ENCODE data around the gene CEP112.
"Not testable (repeated sequence)": the region's sequence is repeated elsewhere in the genome, so short reads cannot be mapped to it uniquely, and the experiment has no call there.

Gene CEP112

DNA sequence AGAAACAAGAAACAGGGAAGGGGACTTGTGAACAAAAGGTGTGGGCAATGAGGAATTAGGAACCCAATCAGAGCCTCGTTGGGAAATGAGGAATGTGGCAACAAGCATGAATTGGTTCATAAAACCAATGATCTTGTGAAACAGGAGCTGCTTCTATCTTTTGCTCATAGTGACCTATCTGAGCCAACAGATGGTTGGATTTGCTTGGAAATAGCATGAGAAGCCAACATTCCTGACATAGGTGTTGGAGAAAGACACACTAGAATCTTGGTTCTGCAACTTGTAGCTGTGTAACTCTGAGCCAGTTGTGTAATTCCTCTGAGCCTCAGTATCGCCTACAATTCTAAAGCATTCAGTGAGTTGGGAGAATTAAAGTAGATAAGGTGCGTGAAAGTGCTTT lies 378.6 kb downstream of the CEP112 start:
- no peak for DNase-seq

DNA sequence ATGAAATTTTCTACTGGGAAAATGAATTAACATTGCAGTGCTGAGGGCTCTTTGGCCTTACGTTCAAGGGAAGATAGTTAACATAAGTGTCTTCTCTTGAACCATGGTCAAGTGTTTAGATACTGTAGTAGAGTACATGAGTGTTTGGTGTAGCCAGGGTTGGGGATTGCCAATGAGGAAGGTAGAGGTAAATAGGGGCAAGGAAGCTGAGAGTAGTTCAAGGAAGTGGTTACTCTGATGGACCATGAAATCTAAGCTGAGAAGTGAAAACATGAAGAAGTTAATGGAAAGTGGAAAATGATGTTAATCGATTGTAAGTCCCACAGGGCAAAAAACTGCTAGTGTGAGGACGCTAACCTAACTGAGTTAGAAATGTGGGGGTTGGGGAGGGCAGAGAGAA lies 380.9 kb downstream of the CEP112 start:
- DNase-seq, result no peak

DNA sequence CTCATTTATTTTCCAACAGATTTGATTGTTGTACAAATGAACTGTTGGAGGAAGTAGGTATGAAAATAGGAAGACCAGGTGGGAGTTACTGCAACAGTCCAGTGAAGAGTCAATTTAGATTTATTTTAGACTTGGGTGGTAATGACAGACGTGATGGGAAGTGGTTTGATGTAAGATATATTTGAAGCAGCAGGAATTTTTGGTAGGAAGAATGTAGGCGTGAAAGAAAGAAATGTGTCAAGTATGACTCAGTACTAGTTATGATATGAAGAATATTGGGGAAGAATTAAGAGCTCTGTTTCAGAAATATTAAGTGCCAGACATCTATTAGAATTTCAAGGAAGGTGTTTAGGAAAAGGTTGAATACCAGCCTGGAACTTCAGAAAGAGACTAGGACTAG lies 382.6 kb downstream of the CEP112 start:
- no peak for DNase-seq

DNA sequence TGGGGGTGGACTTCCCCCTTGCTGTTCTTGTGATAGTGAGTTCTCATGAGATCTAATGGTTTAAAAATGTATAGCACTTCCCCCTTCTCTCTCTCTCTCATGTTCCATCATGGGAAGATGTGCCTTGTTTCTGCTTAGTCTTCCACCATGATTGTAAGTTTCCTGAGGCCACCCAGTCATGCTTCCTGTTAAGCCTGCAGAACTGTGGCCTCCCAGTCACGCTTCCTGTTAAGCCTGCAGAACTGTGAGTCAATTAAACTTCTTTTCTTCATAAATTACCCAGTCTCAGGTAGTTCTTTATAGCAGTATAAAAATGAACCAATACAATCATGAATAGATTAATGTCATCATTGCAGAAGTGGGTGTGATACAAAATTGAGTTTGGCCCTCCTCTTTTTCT lies 383.4 kb downstream of the CEP112 start:
- DNase-seq, result not testable (repeated sequence)

DNA sequence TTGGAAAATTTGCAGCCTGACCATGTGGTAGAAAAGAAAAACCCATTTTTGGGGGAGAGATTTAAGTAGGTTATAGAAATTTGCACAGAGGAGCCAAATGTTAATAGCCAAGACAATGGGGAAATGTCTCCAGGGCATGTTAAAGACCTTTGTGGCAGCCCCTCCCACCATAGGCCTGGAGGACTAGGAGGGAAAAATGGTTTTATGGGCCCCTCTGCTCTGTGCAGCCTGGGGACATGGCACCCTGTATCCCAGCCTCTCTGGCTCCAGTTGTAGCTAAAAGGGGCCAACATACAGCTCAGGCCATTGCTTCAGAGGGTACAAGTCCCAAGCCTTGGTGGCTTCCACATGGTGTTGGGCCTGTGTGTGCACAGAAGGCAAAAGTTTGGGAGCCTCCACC lies 384.6 kb downstream of the CEP112 start:
- DNase-seq, result no peak

DNA sequence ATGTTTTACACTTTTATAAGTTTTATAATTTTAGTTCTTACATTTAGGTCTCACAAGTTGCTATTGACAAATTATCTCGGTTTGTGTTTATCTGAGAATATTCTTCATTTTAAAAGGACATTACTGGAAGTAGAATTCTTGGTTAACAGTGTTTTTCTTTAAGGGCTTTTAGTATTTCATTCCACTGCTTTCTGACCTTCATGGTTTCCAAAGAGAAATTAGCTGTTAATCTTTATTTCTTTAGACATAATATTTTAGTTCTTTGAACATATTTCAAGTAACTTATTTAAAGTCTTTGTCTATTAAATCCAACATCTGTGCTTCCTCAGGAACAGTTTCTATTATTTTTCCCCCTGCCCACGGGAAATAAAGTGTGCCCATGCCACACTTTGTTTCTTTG lies 390.4 kb downstream of the CEP112 start:
- no peak for DNase-seq

DNA sequence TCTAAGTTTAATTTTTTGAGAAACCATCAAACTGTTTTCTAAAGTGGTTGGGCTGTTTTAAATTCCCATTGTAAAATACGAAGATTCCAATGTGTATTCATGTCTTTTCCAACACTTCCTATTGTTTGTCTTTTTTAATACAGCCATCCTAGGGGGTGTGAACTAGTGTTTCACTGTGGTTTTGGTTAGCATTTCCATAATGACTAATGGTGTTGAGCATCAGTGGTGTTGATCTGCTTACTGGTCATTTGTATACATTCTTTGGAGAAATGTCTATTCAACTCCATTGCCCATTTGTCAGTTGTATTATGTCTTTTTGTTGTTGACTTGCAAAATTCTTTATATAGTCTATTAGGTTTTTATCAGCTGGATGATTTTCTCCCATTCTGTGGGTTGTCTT lies 391.3 kb downstream of the CEP112 start:
- no peak for DNase-seq

DNA sequence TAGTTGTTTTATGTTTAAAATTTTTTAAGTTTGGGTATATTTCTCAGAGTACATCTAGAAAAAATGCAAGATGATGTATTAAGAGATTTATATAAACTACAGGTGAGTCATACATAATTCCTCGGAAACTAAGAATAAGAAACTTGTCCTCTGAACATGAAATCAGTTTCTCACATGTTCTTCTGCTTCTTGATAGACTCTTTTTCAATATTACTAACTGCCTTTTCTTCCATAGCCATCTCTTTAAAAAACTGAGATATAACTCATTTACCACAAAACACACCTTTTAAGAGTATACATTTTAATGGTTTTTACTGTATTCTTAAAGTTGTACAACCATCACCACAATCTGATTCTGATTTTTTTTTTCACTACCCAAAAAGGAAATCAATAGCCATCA lies 392.1 kb downstream of the CEP112 start:
- no peak for DNase-seq

DNA sequence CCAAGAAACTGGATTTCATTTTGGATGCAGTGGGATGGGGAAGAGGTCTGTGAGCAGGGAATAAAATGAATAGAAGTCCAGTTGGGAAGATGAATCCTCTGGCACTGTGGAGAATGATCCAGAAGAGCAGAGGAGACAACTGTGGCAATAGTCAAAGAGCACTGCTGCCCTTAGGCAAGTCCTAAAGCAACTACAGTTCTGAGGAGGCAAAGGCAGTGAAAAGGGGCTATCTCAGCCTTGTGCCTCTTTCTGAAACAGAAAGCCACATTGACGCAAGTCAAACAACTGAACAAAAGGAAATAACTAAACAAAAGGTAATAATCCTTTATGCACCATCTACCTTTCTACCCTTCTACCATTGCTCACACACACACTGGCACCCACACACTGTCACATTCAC lies 392.5 kb downstream of the CEP112 start:
- DNase-seq, result no peak

DNA sequence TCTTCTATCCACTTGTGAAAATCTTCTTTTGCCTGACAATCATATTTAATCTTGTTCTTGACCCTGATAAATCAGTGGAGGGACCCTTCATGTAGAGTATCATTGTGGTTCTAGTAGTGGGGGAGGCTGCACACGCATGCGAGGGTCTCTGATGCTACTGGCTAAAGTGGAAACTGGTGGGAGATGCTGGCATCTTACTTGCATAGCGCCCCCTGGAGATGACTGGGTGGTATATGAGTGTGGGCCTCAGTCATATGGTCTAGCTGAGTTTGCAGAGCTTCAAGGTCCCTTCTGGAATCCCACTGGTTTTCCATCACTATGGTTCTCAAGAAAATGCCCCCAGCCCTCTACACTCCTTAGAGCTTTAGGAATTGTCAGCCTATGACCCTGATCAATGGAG lies 394.1 kb downstream of the CEP112 start:
- DNase-seq, result peak in 1 of 2 experiments; percentile 15

DNA sequence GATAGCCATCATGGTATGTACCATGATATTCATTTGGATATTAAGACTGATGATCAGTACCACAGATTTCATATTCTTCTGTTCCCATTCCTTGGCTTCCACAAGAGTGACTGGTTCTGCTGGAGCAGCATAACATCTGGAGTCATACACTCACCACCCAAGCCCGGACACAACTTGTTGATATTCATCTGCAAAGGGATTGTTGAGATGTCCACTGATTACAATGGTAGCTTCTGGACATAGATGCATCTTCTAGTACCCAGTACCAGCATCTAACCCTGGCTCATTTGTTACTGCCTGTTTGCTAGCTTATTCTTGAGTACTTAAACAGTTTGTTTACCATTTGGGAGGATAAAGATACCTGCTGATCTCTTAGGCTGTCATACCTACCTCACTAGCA lies 394.8 kb downstream of the CEP112 start:
- no peak for DNase-seq

DNA sequence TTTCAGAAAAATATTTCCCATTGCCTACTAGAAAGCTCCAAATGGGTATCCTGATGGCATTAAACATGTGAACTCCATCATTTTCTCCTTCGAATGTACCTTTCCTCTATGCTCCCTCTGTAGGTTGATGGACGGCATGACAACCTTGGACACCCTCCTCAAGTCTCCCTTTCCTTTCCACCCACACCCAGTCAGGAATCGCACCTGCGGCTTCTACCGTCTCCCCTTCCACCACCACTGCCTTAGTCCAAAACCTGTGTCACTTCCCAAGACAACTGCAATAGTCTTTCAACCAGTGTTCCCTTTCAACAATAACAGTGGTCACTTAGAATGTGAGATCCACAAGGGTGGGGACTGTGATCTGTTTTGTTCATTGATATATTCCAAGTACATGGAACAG lies 397.4 kb downstream of the CEP112 start:
- DNase-seq, result no peak

DNA sequence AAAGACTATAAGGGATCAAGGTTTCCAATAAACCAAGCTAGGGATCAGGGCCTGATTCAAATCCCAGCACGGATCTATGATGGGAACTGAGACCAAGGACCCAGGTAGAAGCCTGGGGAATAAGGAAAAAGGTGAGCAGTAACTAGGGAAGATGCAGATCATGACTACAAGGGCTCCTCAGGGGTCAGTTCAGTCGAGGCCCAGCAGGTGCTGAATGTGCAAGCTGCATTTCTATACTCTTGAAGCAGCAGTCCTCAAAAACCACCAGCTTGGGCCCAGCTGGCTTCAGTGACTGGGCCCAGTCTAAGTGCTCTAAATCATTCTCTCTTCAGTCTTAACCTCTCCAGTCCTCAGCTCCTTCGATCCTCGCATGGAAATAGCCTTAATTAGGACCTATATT lies 401.7 kb downstream of the CEP112 start:
- DNase-seq, result no peak

DNA sequence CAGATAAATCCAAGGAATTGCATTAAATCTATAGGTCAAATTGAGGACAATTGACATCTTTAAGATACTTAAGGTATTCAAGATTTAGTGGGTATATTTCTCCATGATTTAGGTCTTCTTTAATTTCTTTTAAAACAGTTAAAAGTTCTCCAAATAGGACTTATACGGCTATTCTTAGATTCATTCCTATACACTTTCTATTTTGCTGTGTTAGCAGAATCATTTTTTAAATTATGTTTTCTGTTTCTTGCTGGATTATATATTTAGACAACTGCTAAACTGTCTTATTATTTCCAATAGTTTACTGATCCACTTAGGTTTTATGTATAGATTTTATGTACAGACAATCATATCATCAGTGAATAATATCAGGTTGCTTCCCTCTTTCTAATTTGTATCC lies 404.4 kb downstream of the CEP112 start:
- DNase-seq, result no peak

DNA sequence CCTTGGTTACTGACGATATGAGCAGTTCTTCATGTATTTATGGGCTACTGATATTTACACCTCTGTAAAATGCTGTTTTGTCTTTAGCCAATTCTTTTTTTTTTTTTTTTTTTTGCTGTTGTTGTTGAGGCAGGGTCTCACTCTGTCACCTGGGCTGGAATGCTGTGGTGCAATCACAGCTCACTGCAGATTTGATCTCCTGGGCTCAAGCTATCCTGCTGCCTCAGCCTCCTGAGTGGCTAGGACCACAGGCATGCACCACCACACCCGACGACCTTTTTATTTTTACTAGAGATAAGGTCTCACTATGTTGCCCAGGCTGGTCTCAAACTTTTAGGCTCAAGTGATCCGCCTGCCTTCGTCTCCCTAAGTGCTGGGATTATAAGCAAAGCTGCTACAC lies 405.5 kb downstream of the CEP112 start:
- DNase-seq, result no peak

DNA sequence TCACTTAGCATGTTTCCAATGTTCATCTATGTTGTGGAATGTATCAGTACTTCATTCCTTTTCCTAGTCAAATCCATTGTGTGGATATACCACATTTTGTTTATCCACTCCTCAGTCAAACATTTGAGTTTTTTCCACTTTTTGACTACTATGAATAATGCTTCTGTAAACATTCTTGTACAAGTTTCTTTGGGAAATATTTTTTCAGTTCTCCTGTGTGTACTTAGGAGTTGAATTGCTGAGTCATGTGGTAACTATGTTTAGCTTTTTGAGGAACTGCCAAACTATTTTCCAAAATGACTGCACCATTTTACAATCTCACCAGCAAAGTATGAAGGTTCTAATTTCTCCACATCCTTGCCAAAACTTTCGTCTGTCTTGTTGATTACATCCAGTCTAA lies 406.8 kb downstream of the CEP112 start:
- no peak for DNase-seq

DNA sequence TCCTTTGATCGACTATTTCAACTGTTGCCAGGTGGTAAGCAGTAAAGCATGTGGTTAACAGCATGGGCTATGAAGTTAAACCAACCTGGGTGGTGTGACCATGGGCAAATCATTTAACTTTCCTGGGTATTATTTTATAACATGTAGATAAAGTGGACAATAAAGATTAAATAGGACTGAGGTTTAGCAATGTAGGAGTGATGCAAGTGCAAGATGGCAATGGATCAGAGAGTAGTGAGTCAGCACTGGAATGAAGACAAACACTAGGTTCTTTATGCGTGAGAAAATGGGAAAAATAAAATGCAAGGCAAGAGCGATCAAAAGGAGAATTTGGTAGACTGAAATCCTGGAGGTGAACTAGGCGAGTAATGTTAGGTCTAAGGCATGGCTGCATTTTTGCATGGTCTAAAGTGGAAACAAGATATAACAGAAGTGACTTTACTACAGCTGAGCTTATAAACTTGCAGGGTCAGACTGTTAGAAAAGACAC lies 408.0 kb downstream of the CEP112 start:
- DNase-seq, result no peak

DNA sequence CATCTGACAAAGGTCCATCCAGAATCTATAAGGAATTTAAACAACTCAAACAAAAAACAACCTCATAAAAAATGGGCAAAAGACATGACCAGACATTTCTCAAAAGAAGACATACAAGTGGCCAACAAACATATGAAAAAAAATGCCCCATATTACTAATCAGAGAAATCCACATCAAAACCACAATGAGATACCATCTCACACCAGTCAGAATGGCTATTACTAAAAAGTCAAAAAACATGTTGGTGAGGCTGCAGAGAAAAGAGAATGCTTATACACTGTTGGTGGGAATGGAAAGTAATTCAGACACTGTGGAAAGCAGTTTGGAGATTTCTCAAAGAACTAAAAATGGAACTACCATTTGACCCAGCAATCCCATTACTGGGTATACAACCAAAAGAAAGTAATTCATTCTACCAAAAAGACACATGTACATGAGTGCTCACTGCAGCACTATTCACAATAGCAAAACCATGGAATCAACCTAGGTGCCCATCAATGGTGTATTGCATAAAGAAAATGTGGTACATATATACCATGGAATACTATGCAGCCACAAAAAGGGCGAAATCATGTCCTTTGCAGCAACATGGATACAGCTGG lies 409.7 kb downstream of the CEP112 start:
- DNase-seq, result not testable (repeated sequence)

DNA sequence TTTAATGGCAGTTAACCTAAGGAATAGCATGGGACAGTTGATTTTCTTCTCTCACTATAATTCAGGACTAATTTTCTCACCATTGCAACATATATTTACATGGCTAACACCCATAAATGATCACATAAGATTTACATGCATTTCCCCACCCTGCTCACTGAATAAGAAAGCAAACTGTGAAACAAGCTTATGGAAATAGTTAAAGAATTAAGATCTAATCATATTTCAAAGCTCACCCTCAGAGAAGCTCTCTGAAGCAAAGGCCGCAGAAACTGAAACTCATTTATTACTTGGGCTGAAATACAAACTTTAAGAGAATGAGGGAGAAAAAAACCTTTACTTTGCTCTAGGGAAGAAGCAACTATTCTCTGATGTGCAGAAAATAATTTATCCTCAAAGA lies 411.8 kb downstream of the CEP112 start:
- DNase-seq, result no peak

DNA sequence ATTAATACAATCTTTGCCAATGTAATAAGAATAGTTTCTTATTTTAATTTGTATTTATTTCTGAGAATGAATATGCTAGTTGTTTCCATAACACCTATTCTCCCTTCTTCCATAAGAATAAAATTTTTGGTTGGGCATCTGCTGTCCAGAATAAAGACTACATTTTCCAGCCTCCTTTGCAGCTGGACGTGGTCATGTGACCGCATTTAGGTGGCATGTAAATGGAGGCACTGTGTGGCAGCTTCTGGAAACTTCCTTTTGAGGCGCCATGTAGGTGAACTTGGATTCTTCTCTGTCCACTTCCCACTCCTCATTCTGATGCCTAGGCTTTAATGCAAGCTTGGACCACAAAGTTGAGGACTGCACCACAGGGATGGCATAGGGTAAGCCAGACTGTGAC lies 415.0 kb downstream of the CEP112 start:
- DNase-seq, result no peak

DNA sequence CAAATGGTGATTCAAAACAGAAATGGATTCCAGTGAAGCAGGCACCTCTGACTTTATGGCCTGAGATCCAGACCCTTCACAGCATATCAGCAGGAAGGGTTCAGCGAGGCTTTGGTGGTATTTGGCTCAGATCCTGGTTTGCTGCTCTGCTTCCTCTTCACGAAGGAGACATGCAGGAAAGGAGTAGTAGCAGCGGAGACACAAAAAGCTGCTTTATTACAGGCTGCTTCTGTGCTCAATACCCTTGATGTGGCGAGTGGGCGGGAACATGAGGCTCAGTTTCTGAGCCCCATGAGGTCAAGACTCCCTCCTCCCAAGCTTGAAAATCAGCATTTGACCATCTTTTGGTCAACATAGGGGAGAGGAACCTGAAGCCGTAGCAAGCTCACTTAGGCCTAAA lies 417.1 kb downstream of the CEP112 start:
- DNase-seq, result no peak

DNA sequence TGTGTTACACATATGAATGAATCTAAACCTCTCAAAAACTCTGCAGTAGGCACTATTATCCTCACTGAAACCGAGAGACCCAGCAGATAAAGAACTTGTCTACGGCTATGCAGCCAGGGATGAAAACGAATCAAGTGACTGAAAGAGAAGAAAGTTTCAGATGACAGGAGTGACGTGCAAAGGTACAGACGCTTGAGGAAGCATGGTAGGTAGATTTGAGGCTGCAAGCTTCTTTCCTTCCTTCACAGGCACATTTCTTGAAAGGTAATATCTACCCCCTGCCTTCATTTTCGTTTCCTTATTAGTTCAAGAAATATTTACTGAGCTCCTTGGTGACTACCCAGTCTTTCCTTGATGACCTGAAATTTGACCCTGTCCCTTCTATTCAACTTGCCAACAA lies 418.9 kb downstream of the CEP112 start:
- no peak for DNase-seq

DNA sequence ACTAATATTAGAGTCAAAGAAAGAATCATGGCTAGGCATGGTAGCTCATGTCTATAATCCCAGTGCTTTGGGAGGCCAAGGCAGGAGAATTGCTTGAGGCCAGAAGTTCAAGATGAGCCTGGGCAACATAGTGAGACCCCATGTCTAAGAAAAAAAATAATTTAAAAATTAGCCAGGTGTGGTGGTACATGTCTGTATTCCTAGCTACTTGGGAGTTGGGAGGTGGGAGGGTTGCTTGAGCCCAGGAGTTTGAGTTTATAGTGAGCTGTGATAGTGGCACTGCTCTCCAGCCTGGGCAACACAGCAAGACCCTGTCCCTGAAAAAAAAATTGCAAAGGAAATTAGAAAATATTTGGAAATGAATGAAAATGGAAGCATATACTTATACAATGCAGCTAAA lies 420.2 kb downstream of the CEP112 start:
- DNase-seq, result no peak

DNA sequence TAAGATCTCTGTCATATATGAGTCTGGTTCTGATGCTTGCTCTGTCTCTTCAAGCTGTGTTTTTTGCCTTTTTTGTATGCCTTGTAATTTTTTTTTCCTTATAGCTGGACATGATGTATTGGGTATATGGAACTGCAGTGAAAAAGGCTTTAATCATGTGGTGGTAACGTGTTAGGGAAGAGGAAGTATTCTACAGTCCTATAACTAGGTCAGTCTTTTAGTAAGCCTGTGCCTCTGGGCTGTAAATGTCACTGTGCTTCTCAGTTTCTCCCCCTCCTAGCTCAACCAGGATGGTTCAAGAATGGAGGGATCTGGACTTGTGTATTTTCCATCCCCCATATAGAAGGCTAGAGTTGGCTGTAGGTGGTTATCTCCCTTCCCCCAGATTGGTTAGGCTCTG lies 428.1 kb downstream of the CEP112 start:
- DNase-seq, result no peak

DNA sequence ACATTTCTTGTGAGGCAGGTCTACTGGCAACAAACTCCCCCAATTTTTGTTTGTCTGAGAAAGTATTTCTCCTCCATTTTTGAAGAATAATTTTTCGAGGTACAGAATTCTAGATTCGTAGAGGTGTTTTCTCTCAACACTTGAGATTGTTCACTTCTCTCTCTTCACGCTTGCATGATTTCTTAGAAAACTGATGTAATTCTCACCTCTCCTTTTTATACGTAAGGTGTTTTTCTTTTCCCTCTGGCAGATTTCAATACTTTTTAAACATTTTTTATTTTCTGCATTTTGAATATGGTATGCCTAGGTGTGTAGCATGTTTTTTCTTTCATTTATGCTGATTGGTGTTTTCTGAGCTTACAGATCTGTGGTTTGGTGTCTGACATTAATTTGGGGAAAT lies 429.0 kb downstream of the CEP112 start:
- DNase-seq, result no peak

DNA sequence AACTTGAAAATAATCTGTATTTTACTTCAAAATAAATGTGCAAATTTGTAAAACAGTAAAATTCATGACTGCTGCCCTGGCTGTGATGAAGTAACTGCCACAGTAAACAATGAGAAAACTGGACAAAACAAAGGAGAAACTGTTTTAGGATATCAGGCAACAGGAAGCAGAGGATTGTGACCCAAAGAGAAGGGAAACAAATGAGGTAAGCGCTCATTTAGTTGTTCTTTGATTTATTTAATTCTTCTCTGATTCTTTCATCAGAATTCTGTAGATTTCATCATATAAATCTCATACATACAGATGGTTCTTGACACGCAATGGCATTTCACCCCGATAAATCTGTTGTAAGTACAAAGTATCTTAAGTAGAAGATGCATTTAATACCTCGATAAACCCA lies 432.4 kb downstream of the CEP112 start:
- no peak for DNase-seq

Data from stimulated activated CD4-positive, alpha-beta T cell treated with anti-CD3 and anti-CD28 coated beads, Interleukin-4, amount 100 ng/mL, for 4 hours (primary cell).